ENCODE data around the gene ENAM. TPM values are rescaled to one million over a fixed set of nuclear protein-coding genes. Genes with fewer than 3 reads are reported as not detected.

The ENAM gene
- polyA plus RNA-seq, 2 of the 4 experiments (the other 2 are of a cell fraction): 0.01 to 0.16 TPM

- H3K27ac ChIP-seq: no peak within 1 kb of the TSS
- CTCF ChIA-PET: interaction anchor here (1.6 to 2.0 kb wide), 2 partner anchors 14 to 21 kb away, joined by 4 to 7 read pairs; no protein-coding TSS in a partner anchor
- H3K4me1 ChIP-seq: peaks cover 33% of the 10 kb centered on the region
- ATAC-seq: no peak
- no peak within 1 kb of the TSS for H3K4me3 ChIP-seq
- no peak within 1 kb of the TSS for H3K4me2 ChIP-seq
- no peaks in the 10 kb centered on the region for H3K9me3 ChIP-seq
- no peak for FAIRE-seq
- TF ChIP-seq POLR2AphosphoS2 (conservative IDR thresholded peaks at IDR 0.05; ENCODE audit: low read length) (no peak), EHMT2 (IDR thresholded peaks at IDR 0.05; ENCODE audit: low read depth) (no peak), PBX3 (IDR thresholded peaks at IDR 0.05) (no peak), RNF2 (IDR thresholded peaks at IDR 0.05; ENCODE audit: borderline replicate concordance, low read depth) (no peak), CHD2 (IDR thresholded peaks at IDR 0.05; ENCODE audit: low read length, partially characterized antibody) (no peak), RAD21 (conservative IDR thresholded peaks at IDR 0.05 in 1 of 2, IDR thresholded peaks at IDR 0.05 in 1 of 2) (no peak), JUNB (IDR thresholded peaks at IDR 0.05) (no peak), POLR2A (IDR thresholded peaks at IDR 0.05; ENCODE audit: low read length) (no peak), MAZ (IDR thresholded peaks at IDR 0.05; ENCODE audit: borderline replicate concordance, low read depth, low read length) (no peak), HOXB13 (CRISPR knock-in tag; IDR thresholded peaks at IDR 0.05; ENCODE audit: low read depth) (no peak), CTCF (IDR thresholded peaks at IDR 0.05) (no peak), HEYL (CRISPR knock-in tag; IDR thresholded peaks at IDR 0.05) (no peak), USF2 (IDR thresholded peaks at IDR 0.05) (no peak), E2F6 (IDR thresholded peaks at IDR 0.05; ENCODE audit: borderline replicate concordance, low read depth) (no peak)
- POLR2A ChIA-PET: no interaction called here
- DNase-seq (ENCODE audit: low read depth in 1 of 2, low spot score in 1 of 2): no peak
- 38% methylated on average over 1 of the region's 1 CpG for WGBS (ENCODE audit: missing lambda C conversion rate)
Observed at GRCh38 chr4:70666369-70666768, 37.8 kb downstream of the ENAM start, which contains the start of gene JCHAIN. Gene JCHAIN, minus strand, starts transcription at chr4:70666508. Its CDS starts 18 bp downstream, at chr4:70666490.

- H3K4me2 ChIP-seq: no peak overlapping the region
- H3K9me3 ChIP-seq: no peaks in the 10 kb centered on the region
- no peak overlapping the region for H3K4me3 ChIP-seq
- ATAC-seq (no peak), DNase-seq (ENCODE audit: low read depth in 1 of 2, low spot score in 1 of 2) (no peak), FAIRE-seq (no peak)
- ChIA-PET POLR2A (no interaction called here), CTCF (interaction anchor here (0.7 to 2.0 kb wide), 3 partner anchors 16 to 254 kb away, joined by 3 to 7 read pairs (median 3); no protein-coding TSS in a partner anchor)
- no peak overlapping the region for H3K27ac ChIP-seq
- H3K4me1 ChIP-seq: peaks cover 39% of the 10 kb centered on the region
- WGBS (ENCODE audit: missing lambda C conversion rate): 68% methylated on average over 3 of the region's 3 CpGs
- no peak for TF ChIP-seq MAX (IDR thresholded peaks at IDR 0.05)
- TF ChIP-seq RCOR1 (IDR thresholded peaks at IDR 0.05; ENCODE audit: low read depth, low read length): no peak
- no peak for TF ChIP-seq REST (IDR thresholded peaks at IDR 0.05)
- TF ChIP-seq NPAS2 (CRISPR knock-in tag; IDR thresholded peaks at IDR 0.05; ENCODE audit: borderline replicate concordance): no peak
- TF ChIP-seq CBX2 (IDR thresholded peaks at IDR 0.05; ENCODE audit: borderline replicate concordance, low read depth): no peak
- TF ChIP-seq SREBF2 (IDR thresholded peaks at IDR 0.05): no peak
Observed at GRCh38 chr4:70667740-70668535, 39.4 kb downstream of the ENAM start.
